Measurements from ENCODE around the gene GADD45B.
A peak's percentile ranks its signal among the peaks of the same experiment; 100 is the strongest.
"Not testable (repeated sequence)": the region's sequence is repeated elsewhere in the genome, so short reads cannot be mapped to it uniquely, and the experiment has no call there.

The GADD45B gene

DNA sequence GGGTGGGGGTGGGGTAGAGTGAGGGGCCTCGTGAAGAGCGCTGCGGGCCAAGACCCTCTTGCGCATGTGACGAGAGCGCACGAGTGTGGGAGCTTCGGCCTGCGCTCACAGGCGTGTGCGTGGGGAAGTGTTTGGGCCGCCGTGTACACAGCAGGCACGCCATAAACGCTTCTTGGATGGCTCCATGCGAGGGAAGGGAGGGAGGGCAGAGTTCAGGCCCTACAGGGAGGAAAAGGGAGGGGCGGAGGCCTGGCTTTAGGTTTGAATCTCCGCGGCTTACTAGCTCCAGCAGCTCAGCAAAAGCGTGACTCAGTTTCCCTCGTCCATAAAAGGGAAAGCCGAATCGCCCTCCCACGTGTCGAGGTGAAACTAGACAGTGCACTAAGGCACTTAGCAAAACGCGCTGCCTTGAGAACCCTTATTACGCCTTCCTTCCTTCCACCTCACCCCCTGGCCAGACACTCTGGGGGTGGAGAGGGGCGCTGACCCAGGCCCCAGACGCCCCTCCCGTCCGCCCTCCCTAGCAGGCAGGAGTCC, 12.5 kb downstream of the GADD45B start:
- no peak for DNase-seq (ENCODE audit: low read depth)

DNA sequence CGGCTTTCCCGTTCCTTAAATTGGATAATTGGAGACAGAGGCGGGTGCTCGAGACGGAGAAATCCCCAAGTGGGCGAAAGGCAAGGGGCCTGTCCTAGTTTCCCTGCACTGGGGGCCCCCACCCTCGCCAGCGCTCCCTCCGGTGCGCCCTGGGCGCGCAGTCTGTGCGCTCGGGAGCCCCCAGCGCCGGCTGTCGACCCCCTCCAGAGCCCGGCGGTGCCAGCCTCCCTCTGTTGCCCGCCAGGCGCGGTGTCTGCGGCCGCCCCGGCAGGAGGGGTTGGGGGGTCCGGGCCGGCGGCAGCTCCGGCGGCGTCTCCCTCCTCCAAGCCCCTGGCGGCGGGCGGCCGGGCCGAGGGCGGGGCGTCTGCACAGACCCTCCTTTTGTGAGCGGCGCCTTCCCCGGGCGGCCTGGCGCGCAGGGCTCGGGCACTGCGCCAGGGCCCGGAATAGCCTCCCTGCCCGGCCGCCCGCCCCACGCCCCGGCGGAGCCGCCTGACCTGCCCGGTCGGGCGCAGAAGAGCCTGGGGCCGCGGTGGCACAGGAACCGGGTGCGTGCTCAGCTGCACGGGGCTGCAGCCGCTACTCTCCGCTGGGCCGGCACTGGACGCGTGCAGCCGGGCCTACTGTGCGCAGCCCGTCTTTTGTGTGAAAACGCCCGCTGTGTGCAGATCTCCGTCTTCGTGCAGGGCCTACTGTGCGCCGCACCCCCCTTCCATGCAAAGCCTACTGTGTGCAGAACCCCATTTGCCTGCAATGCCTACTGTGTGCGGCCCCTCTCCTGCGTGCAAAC, 13.2 kb downstream of the GADD45B start:
- DNase-seq (ENCODE audit: low read depth), result no peak

DNA sequence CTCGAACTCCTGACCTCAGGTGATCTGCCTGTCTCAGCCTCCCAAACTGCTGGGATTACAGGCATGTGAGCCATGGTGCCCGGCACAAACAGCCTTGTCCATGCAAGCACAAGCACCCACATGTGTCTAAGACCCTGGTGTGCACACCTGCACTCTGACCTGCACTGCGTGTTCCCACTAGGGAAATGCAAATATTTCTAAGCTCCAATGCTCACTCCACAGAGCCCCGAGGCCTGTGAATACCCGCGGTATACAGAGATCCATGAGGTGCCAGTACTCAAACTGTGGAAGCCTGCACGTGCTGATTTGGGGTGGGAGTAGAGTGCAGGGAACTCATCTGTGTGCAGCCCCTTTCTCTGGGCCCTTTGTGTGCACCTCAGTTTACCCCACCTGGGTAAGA, 14.7 kb downstream of the GADD45B start:
- no peak for DNase-seq (ENCODE audit: low read depth)

DNA sequence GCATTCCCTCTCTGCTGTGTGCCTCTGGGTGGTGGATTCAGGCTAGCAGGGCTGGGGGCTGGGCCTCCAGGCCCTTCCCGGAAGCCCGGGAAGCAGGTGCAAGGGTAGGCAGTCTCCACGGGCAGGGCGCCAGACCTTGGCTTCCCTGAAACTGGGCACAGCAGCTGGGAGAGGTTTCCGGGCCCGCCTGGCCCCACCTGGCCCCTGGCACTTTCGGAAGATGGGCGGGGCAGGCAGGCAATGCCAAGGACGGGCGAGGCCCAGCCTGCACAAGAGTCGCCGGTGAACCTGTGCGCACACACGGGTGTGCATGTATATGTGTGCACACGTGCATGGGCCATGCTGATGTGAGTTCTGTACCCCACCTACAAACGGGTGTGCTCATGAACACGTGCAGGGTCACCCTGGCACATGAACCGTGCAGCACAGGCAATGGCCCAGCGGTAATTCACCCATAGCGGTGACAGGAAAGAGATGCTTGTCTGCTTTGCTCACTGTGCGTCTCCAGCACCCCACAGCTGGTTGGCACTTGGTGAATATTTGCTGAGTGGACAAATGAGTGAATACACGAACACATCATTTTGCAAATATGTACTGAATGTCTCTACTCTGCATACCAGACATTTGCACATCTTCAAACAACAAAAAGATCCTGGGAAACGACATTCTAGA, 15.3 kb downstream of the GADD45B start:
- DNase-seq (ENCODE audit: low read depth), result no peak

DNA sequence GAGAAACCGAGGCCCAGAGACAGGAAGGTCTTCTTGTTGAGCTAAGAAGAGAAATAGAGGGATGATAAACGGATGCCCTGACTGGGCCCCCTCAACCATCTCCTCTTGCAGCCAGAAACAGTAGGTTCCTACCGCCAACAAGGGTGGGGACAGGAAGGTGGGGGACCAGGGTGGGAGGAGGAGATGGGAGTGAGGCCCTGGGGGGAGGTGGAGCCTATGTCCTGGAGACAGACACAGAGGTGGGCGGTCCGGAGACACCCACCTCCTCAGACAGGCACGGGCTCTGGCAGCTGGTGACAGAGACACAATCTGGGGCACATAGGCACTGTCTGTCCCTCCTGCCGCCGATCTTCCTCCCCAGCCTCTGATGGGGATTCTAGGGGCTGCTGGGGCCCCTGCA, 16.9 kb downstream of the GADD45B start:
- no peak for DNase-seq (ENCODE audit: low read depth)

DNA sequence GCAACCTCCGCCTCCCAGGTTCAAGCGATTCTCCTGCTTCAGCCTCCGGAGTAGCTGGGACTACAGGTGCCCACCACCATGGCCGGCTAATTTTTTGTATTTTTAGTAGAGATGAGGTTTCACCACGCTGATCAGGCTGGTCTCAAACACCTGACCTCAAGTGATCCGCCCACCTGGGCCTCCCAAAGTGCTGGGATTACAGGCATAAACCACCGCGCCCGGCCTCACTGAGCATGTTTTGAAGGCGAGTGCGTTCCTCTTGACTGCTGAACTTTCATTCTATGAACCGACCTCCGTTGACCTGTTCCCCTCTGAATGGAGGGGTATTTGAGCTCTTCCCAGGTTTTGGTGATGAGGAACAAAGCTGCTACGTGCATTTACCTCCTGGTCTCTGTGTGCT, 17.5 kb downstream of the GADD45B start:
- not testable (repeated sequence) for DNase-seq (ENCODE audit: low read depth)

DNA sequence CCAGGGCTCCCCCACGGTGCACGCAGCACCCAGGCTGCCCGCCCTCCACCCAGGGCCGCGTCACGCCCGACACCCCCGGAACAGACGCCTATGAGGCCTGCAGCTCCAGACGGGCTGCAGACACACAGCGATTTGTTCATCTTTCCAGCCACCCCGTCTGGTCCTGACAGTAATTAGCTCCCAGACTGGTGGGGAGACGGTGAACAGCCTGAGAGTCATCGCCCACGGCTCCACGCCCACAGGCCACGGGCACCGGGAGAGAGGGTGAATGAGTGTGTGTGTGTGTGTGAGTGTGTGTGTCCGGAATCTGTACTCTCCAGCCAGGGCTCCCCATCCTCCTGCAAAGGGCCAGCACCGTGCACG, 18.1 kb downstream of the GADD45B start:
- no peak for DNase-seq (ENCODE audit: low read depth)

DNA sequence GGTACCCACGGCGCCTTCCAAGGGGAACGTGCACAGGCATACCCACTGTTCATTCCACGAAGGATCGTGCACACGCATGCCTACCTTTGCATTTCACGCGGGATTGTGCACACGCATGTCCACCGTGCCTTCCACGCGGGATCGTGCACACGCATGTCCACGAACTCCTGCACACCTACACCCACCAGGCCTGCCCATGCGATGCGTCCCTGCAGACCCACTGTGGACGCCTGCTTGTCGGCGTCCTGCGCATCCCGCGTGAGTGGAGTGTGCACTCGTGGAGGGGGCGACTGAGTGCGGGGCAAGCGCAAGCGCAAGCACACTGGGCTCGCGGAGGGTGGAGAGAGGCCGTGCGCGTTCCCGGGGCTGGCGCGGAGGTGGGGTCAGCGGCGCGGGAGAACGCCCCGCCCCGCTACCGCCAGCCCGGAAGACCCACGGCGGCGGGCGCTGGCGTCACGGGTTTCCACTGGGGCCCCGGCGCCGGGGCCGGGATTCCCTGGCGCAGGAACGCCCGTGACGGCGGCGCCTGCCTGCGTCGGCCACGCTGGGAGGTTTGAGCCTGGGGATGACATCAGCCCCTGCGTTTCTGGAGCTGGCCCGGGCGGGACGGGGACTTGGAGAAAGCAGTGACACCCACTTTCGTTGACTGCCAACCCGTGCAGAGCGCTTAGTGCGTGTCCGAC, 18.7 kb downstream of the GADD45B start:
- peak; percentile 50 for DNase-seq (ENCODE audit: low read depth)

DNA sequence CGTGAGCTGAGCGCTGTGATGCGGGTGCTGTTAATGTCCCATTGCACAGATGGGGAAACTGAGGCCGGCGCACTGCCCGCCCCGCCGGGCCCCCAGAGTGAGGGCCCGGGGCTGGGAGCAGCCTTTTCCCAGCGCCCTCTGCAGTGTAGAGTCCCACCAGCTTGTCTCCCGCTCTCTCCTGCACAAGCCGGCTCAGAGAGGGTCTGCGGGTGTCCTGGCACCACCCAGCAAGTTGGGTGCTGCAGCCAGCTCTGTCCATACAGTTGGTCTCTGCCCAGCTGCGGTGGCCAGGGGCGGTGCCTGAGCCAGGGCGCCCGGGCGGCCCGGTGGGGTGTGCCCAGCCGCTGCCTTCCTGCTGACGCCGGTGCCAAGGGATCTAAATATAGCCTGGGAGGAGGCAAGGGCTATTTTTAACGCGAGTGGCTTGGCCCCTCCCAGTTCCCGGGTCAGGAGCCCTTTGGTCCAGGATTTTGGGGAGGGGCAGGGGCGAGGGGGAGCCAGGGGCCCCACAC, 19.3 kb downstream of the GADD45B start:
- DNase-seq (ENCODE audit: low read depth), result no peak

DNA sequence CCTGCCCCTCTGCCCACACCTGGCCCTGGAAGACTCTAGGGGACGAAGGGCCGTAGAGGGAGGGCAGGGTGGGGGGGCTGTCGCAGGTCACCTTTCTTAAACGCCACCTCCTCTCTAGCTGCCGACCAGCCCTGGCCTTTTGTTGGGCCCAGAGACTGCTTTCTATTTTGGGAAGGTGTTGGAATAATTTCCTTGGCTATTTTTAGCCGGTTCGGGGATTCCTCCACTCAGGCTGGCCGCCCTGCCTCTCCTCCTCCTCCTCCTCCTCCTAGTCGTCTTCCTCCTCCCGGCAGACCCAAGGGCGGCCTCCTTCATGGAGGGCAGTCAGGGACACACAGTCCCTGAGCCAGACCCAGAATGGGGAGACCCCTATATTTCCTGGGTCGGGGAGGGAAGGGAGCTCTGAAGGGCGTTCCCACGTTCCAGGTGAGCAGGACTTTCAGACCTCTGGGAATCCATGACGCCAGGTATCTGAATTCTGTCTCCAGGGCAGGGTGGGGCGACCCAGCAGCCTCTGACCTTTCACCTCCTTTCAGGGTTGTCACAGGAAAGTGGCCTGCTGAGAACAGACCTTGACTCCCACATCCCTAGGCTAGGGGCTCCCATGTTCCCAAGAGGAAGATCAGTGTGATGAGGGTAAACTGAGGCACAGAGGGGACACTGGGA, 19.9 kb downstream of the GADD45B start:
- DNase-seq (ENCODE audit: low read depth), result no peak

DNA sequence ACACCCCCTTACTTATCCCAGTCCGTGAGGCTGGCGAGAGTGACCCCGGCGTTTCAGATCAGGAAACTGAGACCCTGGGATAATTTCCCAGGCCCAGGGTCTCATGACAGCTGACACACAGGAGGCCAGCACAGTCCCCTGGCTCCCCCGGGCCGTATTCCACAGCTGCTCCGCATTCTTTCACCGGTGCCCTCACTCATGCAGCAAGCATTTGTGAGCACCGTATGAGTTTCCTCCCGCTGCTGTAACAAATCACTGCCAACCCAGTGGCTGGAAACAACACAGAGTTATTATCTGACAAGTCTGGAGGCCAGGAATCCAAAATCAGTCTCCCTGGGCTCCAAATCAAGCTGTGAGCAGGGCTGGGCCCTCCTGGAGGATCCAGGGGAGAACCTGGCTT, 21.3 kb downstream of the GADD45B start:
- DNase-seq (ENCODE audit: low read depth), result no peak

DNA sequence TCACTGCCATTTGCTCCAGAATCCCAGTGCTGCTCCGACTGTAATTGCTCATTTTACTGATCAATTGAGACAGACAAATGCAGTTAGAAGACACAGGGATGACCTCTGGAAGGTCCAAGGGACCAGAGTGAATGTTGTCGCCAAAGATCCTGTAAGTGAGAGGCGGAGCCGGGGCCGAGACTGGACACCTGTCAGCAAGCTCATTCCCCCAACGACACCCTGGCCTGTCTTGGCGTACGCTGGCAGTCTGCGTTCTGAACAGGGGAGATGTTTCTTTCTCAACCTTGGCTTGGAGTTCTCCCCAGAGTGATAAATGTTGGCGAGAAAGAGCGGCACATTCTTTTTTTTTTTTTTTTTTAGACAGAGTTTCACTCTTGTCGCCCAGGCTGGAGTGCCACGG, 24.2 kb downstream of the GADD45B start:
- DNase-seq (ENCODE audit: low read depth), result no peak

DNA sequence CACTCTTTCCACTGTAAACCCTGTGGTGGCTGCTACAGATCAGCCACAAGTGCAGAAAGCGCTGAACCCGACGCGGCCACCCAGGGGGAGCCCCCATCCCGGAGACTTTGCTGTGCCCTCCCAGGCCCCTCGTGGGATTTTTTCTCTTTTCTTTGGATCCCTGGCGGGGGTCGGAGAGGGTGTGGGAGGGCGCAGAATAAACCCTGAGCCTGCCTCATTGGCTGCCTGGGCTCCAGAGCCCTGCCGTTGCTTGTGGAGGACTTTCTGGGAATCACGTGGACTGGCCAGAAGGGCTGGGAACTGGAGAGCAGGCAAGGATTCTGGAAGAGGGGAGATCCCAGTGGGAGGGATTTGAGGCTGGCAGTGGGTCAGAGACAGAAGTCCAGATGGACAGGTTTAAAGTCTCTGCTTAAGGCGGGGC, 24.9 kb downstream of the GADD45B start:
- no peak for DNase-seq (ENCODE audit: low read depth)

DNA sequence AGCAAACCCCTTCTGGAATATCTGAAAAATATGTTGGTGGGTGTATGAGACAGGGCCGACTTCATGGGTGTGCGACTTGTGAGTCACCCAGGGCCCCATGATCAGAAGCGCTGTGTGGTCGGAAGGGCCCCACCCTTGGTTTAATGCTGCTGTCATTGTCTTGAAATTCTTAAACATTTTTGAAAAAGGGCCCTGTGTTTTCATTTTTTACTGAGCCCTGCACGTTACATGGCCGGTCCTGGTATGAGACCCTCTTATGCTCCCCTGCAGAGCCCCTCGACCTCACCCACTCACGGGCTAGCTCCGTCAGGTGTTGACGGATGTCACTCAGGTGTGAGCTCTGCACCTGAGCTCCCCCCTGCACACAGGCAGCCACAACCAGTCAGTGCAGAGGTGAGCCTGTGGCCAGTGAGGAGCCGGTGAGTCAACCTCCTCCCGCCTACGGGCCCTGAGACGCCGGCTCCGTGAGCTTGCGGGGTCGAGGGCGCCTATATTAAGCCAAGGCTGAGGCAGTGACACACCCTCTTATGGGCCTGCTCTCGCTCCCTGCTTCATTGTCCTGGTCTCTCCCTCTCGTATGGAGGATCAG, 27.7 kb downstream of the GADD45B start:
- DNase-seq (ENCODE audit: low read depth), result peak; percentile 69

DNA sequence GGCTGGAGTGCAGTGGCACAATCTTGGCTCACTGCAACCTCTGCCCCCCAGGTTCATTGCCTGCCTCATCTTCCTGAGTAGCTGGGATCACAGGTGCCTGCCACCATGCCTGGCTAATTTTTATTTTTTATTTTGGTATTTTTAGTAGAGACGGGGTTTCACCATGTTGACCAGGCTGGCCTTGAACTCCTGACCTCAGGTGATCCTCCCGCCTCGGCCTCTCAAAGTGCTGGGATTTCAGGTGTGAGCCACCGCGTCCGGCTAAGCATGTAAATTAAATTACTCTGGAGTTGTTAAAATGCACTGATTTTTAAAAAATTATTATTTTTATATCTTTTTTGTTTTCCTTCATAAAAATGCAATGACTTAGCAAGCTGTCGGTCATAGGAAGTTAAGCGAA, 30.7 kb downstream of the GADD45B start:
- not testable (repeated sequence) for DNase-seq (ENCODE audit: low read depth)

DNA sequence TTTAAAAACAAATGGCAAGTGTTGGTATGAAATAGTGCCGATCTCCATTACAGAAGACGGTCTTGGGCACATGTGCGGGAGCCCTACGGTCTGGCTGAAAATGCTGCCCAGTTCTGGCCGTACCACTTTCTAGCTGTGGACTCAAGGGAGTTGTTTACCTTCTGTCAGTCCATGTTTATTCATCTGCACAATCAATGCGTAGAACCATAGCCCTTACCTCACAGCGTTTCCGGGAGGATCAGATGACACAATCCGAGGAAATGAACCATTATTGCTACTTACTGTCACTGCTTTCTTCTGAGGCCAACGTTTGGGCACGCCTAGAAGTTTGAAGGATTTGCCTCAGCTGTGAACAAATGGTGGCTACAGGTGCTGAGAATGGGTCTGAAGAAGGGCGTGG, 31.2 kb downstream of the GADD45B start:
- DNase-seq (ENCODE audit: low read depth), result no peak

DNA sequence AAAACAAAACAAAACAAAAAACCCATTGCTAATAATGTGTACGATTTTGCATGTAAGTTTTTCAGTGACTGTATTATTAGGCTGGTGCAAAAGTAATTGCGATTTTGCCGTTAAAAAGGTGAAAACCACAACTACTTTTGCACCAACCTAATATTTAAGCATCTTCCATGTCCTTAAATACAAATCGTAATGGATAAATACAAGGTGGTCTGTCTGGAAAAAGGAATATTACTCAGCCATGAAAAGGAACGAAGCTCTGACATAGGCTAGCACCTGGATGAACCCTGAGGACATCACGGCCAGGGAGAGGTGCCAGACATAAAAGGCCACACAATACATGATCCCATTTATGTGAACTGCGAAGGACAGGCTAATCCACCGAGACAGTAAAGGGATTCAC, 33.2 kb downstream of the GADD45B start:
- no peak for DNase-seq (ENCODE audit: low read depth)

DNA sequence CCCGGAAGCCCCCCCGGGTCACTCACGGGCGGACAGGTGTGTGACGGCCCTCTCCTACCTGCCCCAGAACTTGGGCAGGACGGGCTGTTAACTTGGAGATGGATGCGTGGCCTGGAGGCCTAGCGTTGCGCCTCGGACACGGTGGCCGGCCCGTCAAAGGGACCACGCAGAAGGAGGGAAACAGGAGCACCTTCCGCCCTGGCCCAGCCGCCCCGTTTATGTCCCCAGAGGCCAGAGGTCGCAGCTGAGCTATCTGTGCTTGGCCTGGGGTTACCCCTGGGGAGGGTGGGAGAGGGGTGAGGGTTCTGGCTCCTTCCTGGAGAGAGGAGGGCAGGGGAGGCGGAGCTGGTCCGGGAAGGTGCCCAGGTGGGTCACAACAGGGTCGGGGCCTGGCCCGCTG, 35.6 kb downstream of the GADD45B start:
- no peak for DNase-seq (ENCODE audit: low read depth)

DNA sequence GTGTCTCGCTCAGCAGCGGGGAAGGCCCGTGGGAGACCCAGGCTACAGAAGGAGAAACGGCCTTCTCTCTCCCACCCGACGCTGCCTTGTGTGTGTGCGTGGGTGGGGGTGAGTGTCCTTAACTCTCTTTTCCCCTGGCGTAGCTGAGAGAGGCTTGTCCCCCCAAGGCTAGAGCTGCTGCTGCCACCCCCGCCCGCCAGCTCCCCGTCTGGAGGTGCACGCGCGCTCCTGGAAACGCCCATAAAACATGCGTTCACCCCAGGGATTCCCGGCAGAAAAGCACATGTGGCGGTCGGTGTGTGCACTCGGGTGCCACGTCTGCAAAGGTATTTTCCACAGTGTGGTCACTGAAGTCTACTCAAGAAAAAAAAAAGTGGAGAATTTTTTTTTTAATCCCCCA, 36.1 kb downstream of the GADD45B start:
- DNase-seq (ENCODE audit: low read depth), result no peak

DNA sequence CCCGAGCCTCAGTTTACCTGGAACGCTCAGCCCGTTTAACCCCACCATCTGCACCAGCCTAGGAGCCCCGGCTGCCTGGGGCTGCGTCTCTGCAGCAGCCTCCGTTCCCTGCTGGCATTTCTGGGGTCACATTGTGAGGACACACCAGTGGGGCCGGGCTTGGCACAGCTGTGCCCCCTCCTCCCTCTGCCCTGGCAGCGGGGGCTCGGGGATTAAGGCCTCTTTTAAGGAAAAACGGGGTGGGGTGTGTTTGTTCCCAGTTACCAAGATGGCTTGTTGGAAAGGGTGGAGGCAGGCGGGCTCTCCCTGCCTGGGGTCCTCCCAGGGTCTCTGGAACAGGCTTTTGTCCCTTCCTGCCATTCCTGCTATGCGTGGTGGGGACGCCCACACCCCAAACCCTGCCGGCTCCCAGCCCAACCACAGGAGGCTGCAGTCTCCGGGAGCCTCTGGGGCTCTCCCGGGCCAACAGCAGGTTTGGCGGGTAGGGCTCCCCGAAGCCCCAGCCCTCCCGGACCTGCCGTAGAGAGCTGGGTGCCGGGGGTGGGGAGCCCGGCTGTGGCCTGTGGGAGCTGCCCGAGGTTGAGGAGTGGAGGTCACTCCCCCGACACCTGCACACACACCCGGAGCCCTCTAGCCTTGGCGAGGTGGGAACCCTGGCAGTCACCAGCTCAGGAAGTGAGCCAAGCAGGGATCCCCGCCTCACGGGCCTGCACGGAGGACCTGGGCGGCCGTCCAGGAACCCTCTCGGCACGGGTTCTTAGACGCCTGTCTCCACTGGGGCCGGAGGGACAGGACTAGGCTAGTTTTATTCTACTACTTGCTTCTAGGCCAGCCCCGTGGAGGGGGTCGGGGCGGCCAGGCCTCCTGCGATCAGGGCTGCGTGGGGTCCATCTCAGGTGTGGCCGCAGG, 36.9 kb downstream of the GADD45B start:
- no peak for DNase-seq (ENCODE audit: low read depth)

Data from activated T-helper 9 cell treated with anti-CD3 and anti-CD28 coated beads, Interleukin-2, amount 50 U/mL, for 16 hours (primary cell).